T-cell (primary cell): ENCODE results near the gene ZDHHC14. TPM values are rescaled to one million over a fixed set of nuclear protein-coding genes. Genes with fewer than 3 reads are reported as not detected.

Experiments used
- ATAC-seq, 4 experiments: fragments of 200-7000 bp in 3 of 4; fragments of 150-1000 bp in 1 of 4; cut with Tn5 transposase; replicated peaks in 1 of 4; 1 replicate in 3 of 4; 2 replicates in 1 of 4; pipeline ENCODE4 v1.10.0; 2021; ENCODE audit warnings: moderate library complexity in 3 of 4, mild to moderate bottlenecking in 2 of 4, moderate number of reproducible peaks in 1 of 4
- CTCF ChIA-PET, 2 donors: fragments of 300-600 bp; sonication (Branson Sonifier 250); formaldehyde crosslinking; loops; one replicate each; lab custom pipeline; 2022; ENCODE audit warnings: antibody characterized with exemption in 2 of 2; lab: Charles Lee
- POLR2A ChIA-PET, 2 donors: fragments of 300-600 bp; sonication (Branson Sonifier 250); formaldehyde crosslinking; loops; one replicate each; lab custom pipeline; 2022; ENCODE audit warnings: antibody characterized with exemption in 2 of 2; lab: Charles Lee
- DNase-seq, 35 experiments: peaks; one replicate each; pipeline versions ENCODE4 v3.0.0 to v3.0.0-alpha.2; 2013 to 2023
- H3K27ac ChIP-seq: one replicate; pipeline ENCODE4 v1.5.1; 2013; ENCODE audit warnings: low read length
- H3K27me3 ChIP-seq, 2 experiments: replicated peaks in 1 of 2; 1 replicate in 1 of 2; 2 replicates in 1 of 2; pipeline versions ENCODE4 v1.6.1 to v1.7.0; 2013; ENCODE audit warnings: low read length in 1 of 2, mixed read lengths in 1 of 2; ENCODE audit not compliant: control insufficient read depth in 2 of 2, insufficient read depth in 2 of 2; ENCODE audit errors: extremely low read depth in 1 of 2
- H3K36me3 ChIP-seq, 2 donors: 1 replicate in 1 of 2; 2 replicates in 1 of 2; pipeline versions ENCODE4 v1.6.1 to v1.7.0; 2013; ENCODE audit warnings: low read length in 1 of 2; ENCODE audit not compliant: control insufficient read depth in 2 of 2, insufficient read depth in 1 of 2; ENCODE audit errors: extremely low read depth in 1 of 2
- H3K4me1 ChIP-seq, 2 experiments: 1 replicate in 1 of 2; 2 replicates in 1 of 2; pipeline versions ENCODE4 v1.6.1 to v1.7.0; 2013; ENCODE audit warnings: low read length in 2 of 2, mixed read lengths in 1 of 2; ENCODE audit not compliant: insufficient read depth in 2 of 2, control insufficient read depth in 1 of 2; ENCODE audit errors: extremely low read depth in 1 of 2
- H3K4me3 ChIP-seq, 2 donors: 1 replicate in 1 of 2; 2 replicates in 1 of 2; pipeline versions ENCODE4 v1.5.1 to v1.7.0; 2013; ENCODE audit warnings: mild to moderate bottlenecking in 2 of 2, low read length in 1 of 2, moderate library complexity in 1 of 2; ENCODE audit not compliant: control insufficient read depth in 1 of 2; ENCODE audit errors: extremely low read depth in 1 of 2
- H3K9me3 ChIP-seq: 2 replicates; pipeline ENCODE4 v1.7.0; 2013
- H3K27ac Mint-ChIP-seq, 2 donors: one replicate each; pipeline ENCODE4 v1.8.0; 2020 to 2021; ENCODE audit warnings: mild to moderate bottlenecking in 2 of 2, mixed read lengths in 2 of 2
- H3K27me3 Mint-ChIP-seq, 2 donors: one replicate each; pipeline ENCODE4 v1.8.0; 2021 to 2022; ENCODE audit warnings: mixed read lengths in 2 of 2
- H3K36me3 Mint-ChIP-seq: one replicate; pipeline ENCODE4 v1.8.0; 2021; ENCODE audit warnings: mixed read lengths
- H3K4me1 Mint-ChIP-seq, 3 donors: one replicate each; pipeline ENCODE4 v1.8.0; 2020 to 2022; ENCODE audit warnings: mixed read lengths in 3 of 3, mild to moderate bottlenecking in 1 of 3
- H3K4me3 Mint-ChIP-seq, 3 donors: one replicate each; pipeline ENCODE4 v1.8.0; 2020 to 2022; ENCODE audit warnings: mild to moderate bottlenecking in 3 of 3, mixed read lengths in 3 of 3, moderate library complexity in 3 of 3
- H3K9me3 Mint-ChIP-seq, 3 donors: one replicate each; pipeline ENCODE4 v1.8.0; 2020 to 2022; ENCODE audit warnings: mixed read lengths in 3 of 3
- WGBS: methylation state at CpG from one replicate; pipeline ENCODE4 v1.1.5; 2013; ENCODE audit warnings: missing lambda C conversion rate; ENCODE audit not compliant: insufficient coverage; 5-methylcytosine and 5-hydroxymethylcytosine counted together
- total RNA-seq, 35 experiments: library from RNA in 6 of 35; stranded (reverse) in 6 of 35; fragments of 120-200 nt in 1 of 35; gene quantifications; one replicate each; pipeline versions ENCODE4 v1.2.1 to v1.2.4 and lab custom pipeline; 2013 to 2026

Gene ZDHHC14
- total RNA-seq, 5 donors from 2014 or later (not counting 1 experiment from before 2014, with no cell fraction given): 2.1 to 3.7 (median 2.6) TPM

GRCh38 chr6:157337751-157338150 is 43.2 kb upstream of the ZDHHC14 start:
- ChIA-PET POLR2A (no interaction called here), CTCF (no interaction called here)
- Histone ChIP-seq H3K27me3 (peaks cover 0 to 33% of the 10 kb centered on the region in 2 experiments), H3K4me1 (no peaks in the 10 kb centered on the region), H3K27ac (no peak overlapping the region), H3K4me3 (no peak overlapping the region), H3K9me3 (no peaks in the 10 kb centered on the region), H3K36me3 (no peaks in the 10 kb centered on the region)
- Mint-ChIP-seq H3K36me3 (no peaks in the 10 kb centered on the region), H3K9me3 (no peaks in the 10 kb centered on the region), H3K4me3 (no peak overlapping the region), H3K4me1 (peaks cover 0 to 6% (median 0%) of the 10 kb centered on the region in 3 donors), H3K27me3 (peaks cover 34 to 64% of the 10 kb centered on the region in 2 donors), H3K27ac (no peak overlapping the region)
- ATAC-seq (no peak), DNase-seq (no peak)
- no CpG with 5 or more reads among the region's 2 CpGs for WGBS

- Histone ChIP-seq H3K9me3 (no peaks in the 10 kb centered on the region), H3K27ac (no peak overlapping the region), H3K36me3 (no peaks in the 10 kb centered on the region), H3K4me3 (no peak overlapping the region), H3K4me1 (no peaks in the 10 kb centered on the region), H3K27me3 (peaks cover 0 to 32% of the 10 kb centered on the region in 2 experiments)
- H3K27ac Mint-ChIP-seq: no peak overlapping the region
- no peak for DNase-seq
- ATAC-seq: no peak
- WGBS: 67% methylated on average over 1 of the region's 1 CpG
- ChIA-PET CTCF (no interaction called here), POLR2A (no interaction called here)
- peaks cover 0 to 6% (median 0%) of the 10 kb centered on the region in 3 donors for H3K4me1 Mint-ChIP-seq
- no peaks in the 10 kb centered on the region for H3K36me3 Mint-ChIP-seq
- peaks cover 28 to 54% of the 10 kb centered on the region in 2 donors for H3K27me3 Mint-ChIP-seq
- H3K4me3 Mint-ChIP-seq: no peak overlapping the region
- H3K9me3 Mint-ChIP-seq: no peaks in the 10 kb centered on the region
Measured at GRCh38 chr6:157339432-157339831, 41.6 kb upstream of the ZDHHC14 start.

GRCh38 chr6:157343732-157344131 is 37.3 kb upstream of the ZDHHC14 start:
- H3K4me1 ChIP-seq: no peaks in the 10 kb centered on the region
- H3K27ac ChIP-seq: no peak overlapping the region
- no peaks in the 10 kb centered on the region for H3K9me3 Mint-ChIP-seq
- ATAC-seq (no peak), DNase-seq (no peak)
- no peaks in the 10 kb centered on the region for H3K9me3 ChIP-seq
- POLR2A ChIA-PET: no interaction called here
- H3K27me3 ChIP-seq: peaks cover 2 to 20% of the 10 kb centered on the region in 2 experiments
- no peak overlapping the region for H3K4me3 ChIP-seq
- WGBS: 100% methylated on average over 4 of the region's 4 CpGs
- H3K27ac Mint-ChIP-seq: no peak overlapping the region
- H3K4me1 Mint-ChIP-seq: no peaks in the 10 kb centered on the region
- H3K36me3 ChIP-seq: no peaks in the 10 kb centered on the region
- H3K36me3 Mint-ChIP-seq: no peaks in the 10 kb centered on the region
- CTCF ChIA-PET: no interaction called here
- H3K4me3 Mint-ChIP-seq: no peak overlapping the region
- peaks cover 33 to 54% of the 10 kb centered on the region in 2 donors for H3K27me3 Mint-ChIP-seq

- peaks cover 2 to 9% of the 10 kb centered on the region in 2 experiments for H3K27me3 ChIP-seq
- Mint-ChIP-seq H3K27ac (no peak overlapping the region), H3K36me3 (no peaks in the 10 kb centered on the region), H3K4me3 (no peak overlapping the region), H3K9me3 (peaks cover 0 to 2% (median 0%) of the 10 kb centered on the region in 3 donors), H3K27me3 (peaks cover 24 to 37% of the 10 kb centered on the region in 2 donors), H3K4me1 (no peaks in the 10 kb centered on the region)
- H3K27ac ChIP-seq: no peak overlapping the region
- 100% methylated on average over 1 of the region's 2 CpGs for WGBS
- H3K9me3 ChIP-seq: peaks cover 2% of the 10 kb centered on the region
- no peak for DNase-seq
- ATAC-seq: no peak
- H3K4me3 ChIP-seq: no peak overlapping the region
- POLR2A ChIA-PET: no interaction called here
- CTCF ChIA-PET: no interaction called here
- H3K4me1 ChIP-seq: no peaks in the 10 kb centered on the region
- H3K36me3 ChIP-seq: no peaks in the 10 kb centered on the region
Measured at GRCh38 chr6:157346373-157346772, 34.6 kb upstream of the ZDHHC14 start.

- no peaks in the 10 kb centered on the region for H3K4me1 ChIP-seq
- 91% methylated on average over 7 of the region's 8 CpGs for WGBS
- H3K4me3 Mint-ChIP-seq: no peak overlapping the region
- POLR2A ChIA-PET: no interaction called here
- H3K9me3 Mint-ChIP-seq: no peaks in the 10 kb centered on the region
- H3K27ac Mint-ChIP-seq: no peak overlapping the region
- no peaks in the 10 kb centered on the region for H3K4me1 Mint-ChIP-seq
- ATAC-seq (no peak), DNase-seq (no peak)
- H3K27me3 Mint-ChIP-seq: peaks cover 25 to 31% of the 10 kb centered on the region in 2 donors
- H3K9me3 ChIP-seq: no peaks in the 10 kb centered on the region
- CTCF ChIA-PET: no interaction called here
- H3K36me3 Mint-ChIP-seq: no peaks in the 10 kb centered on the region
- H3K4me3 ChIP-seq: no peak overlapping the region
- H3K36me3 ChIP-seq: no peaks in the 10 kb centered on the region
- H3K27me3 ChIP-seq: peaks cover 0 to 20% of the 10 kb centered on the region in 2 experiments
- no peak overlapping the region for H3K27ac ChIP-seq
Measured at GRCh38 chr6:157358287-157358686, 22.7 kb upstream of the ZDHHC14 start.

GRCh38 chr6:157361886-157362285 is 19.1 kb upstream of the ZDHHC14 start:
- H3K27ac Mint-ChIP-seq: no peak overlapping the region

GRCh38 chr6:157364705-157365104 is 16.3 kb upstream of the ZDHHC14 start:
- DNase-seq (no peak), ATAC-seq (no peak)
- Mint-ChIP-seq H3K9me3 (no peaks in the 10 kb centered on the region), H3K27ac (no peak overlapping the region), H3K4me1 (peaks cover 13 to 16% (median 14%) of the 10 kb centered on the region in 3 donors), H3K4me3 (no peak overlapping the region), H3K36me3 (no peaks in the 10 kb centered on the region), H3K27me3 (peaks cover 28 to 40% of the 10 kb centered on the region in 2 donors)
- H3K4me1 ChIP-seq: peaks cover 6 to 9% of the 10 kb centered on the region in 2 experiments
- H3K27ac ChIP-seq: no peak overlapping the region
- ChIA-PET POLR2A (no interaction called here), CTCF (no interaction called here)
- H3K27me3 ChIP-seq: peaks cover 3 to 33% of the 10 kb centered on the region in 2 experiments
- H3K36me3 ChIP-seq: no peaks in the 10 kb centered on the region
- H3K4me3 ChIP-seq: no peak overlapping the region
- WGBS: no CpG with 5 or more reads among the region's 1 CpG
- no peaks in the 10 kb centered on the region for H3K9me3 ChIP-seq

More at GRCh38 chr6:157361886-157362285, 19.1 kb upstream of the ZDHHC14 start:
- Mint-ChIP-seq H3K36me3 (no peaks in the 10 kb centered on the region), H3K4me3 (no peak overlapping the region), H3K27me3 (peaks cover 31% of the 10 kb centered on the region in 2 donors), H3K4me1 (no peaks in the 10 kb centered on the region), H3K9me3 (no peaks in the 10 kb centered on the region)
- ATAC-seq: no peak
- CTCF ChIA-PET: no interaction called here
- Histone ChIP-seq H3K4me1 (no peaks in the 10 kb centered on the region), H3K4me3 (no peak overlapping the region), H3K36me3 (no peaks in the 10 kb centered on the region), H3K27me3 (peaks cover 3 to 24% of the 10 kb centered on the region in 2 experiments), H3K9me3 (no peaks in the 10 kb centered on the region), H3K27ac (no peak overlapping the region)
- 44% methylated on average over 1 of the region's 3 CpGs for WGBS
- no peak for DNase-seq
- POLR2A ChIA-PET: no interaction called here
